ENCODE measurements around the gene ING3. TPM values are rescaled to one million over a fixed set of nuclear protein-coding genes. Genes with fewer than 3 reads are reported as not detected.

The ING3 gene
- total and polyA plus RNA-seq, 9 of the 15 experiments (the other 6 are each of a cell fraction or from before 2014, with no cell fraction given), result 22.8 to 233 (median 50.4) TPM

DNA sequence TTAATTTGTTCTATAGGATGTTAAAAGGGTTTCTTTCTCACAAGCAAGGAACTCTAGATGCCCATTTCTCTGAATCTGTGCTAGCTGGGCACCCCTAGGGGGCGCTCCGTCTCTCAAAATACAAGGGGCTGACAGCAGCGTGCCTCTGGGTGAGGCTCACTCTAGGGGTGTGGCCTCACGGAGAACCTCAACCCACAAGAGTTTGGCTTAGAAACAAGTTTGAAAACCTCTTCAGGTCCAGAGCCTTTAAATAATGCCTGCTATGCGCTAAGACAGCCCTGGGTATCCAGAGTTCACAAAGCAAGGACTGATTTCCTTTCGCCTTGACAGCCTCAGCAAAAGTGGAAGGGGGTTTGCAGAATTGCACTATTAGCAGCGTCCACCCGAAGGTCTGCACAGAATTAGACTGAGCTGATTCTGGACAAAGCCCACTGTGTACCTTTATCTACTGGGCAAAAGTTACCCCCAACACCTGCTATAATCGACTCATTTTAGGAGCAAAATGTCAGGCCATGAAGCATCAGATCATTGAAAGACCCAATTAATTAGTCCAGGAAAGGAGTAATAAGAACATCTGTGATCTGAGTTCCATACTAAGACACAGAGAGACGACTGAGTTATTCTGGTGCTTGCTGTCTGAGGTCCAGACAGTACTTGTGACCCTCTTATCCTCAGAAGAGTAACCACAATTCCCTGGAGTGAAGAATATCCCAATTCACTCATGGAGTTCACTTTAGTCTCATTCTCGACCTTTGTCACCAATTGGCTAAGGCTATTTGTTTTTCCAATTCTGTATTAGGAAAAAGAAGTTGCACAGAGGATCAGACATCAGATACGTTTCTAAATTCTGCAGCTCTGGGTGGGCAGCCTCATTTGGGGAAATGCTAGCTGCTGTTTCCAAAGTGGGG, 37.4 kb downstream of the ING3 start (continued):
- TF ChIP-seq ZNF318 (IDR thresholded peaks at IDR 0.05; ENCODE audit: borderline replicate concordance in 1 of 2, low read depth in 1 of 2) (no peak), E2F8 (IDR thresholded peaks at IDR 0.05; ENCODE audit: low read depth, partially characterized antibody) (no peak), BMI1 (IDR thresholded peaks at IDR 0.05; ENCODE audit: low read length) (no peak), HNRNPK (IDR thresholded peaks at IDR 0.05; ENCODE audit: low read depth, low read length, poor library complexity, severe bottlenecking) (no peak), FOXJ2 (tag; IDR thresholded peaks at IDR 0.05) (no peak), PTBP1 (IDR thresholded peaks at IDR 0.05; ENCODE audit: low read depth, low read length) (no peak), RCOR1 (IDR thresholded peaks at IDR 0.05; ENCODE audit: borderline replicate concordance in 1 of 2, low read depth in 2 of 2, low read length in 2 of 2) (peak in 1 of 2 experiments; percentile 73; a peak in 3 of 4 replicates), ZNF584 (CRISPR knock-in tag; IDR thresholded peaks at IDR 0.05; ENCODE audit: low read depth) (no peak), GMEB1 (CRISPR knock-in tag; IDR thresholded peaks at IDR 0.05) (no peak), ELK3 (CRISPR knock-in tag; IDR thresholded peaks at IDR 0.05) (0 out of 2 replicates have a peak, but pooled peaks have one; percentile 46), POLR2A (conservative IDR thresholded peaks at IDR 0.05) (peak; percentile 50; the same call in 1 of the 2 replicates), XRCC4 (IDR thresholded peaks at IDR 0.05; ENCODE audit: extremely low read depth, insufficient read depth, insufficient read length) (no peak)
